K562 (cell line): ENCODE data around the gene MAD1L1. TPM values are rescaled to one million over a fixed set of nuclear protein-coding genes. Genes with fewer than 3 reads are reported as not detected.
"Not testable (repeated sequence)": the region's sequence is repeated elsewhere in the genome, so short reads cannot be mapped to it uniquely, and the experiment has no call there.

Experiments
- ATAC-seq: fragments of 200-7000 bp; cut with Tn5 transposase; 3 replicates; pipeline ENCODE4 v1.9.1; 2020; ENCODE audit warnings: moderate library complexity
- BruUV-seq: library from RNA; stranded (reverse); fragments of 400-500 nt; replicated peaks from 2 replicates; lab custom pipeline; 2021; lab: Mats Ljungman, UMichigan
- CTCF ChIA-PET: fragments of 300-600 bp; formaldehyde crosslinking; extraction: SDS; loops from one replicate; lab custom pipeline; 2021; ENCODE audit warnings: low intra/inter-chr PET ratio; lab: Yijun Ruan, JAX
- POLR2A ChIA-PET: fragments of 300-600, 350-650 bp; sonication (Branson Sonifier 250); formaldehyde crosslinking; extraction: SDS; loops from one replicate; lab custom pipeline; 2021; ENCODE audit warnings: antibody characterized with exemption, inconsistent platforms; lab: Yijun Ruan, JAX
- DNase-seq, 4 experiments: peaks; one replicate each; pipeline versions ENCODE4 v3.0.0 to v3.0.0-alpha.2; 2011 to 2018; ENCODE audit warnings: low spot score in 3 of 4, mixed read lengths in 3 of 4; ENCODE audit errors: extremely low read depth in 1 of 4
- FAIRE-seq: peaks from 2 replicates; lab custom pipeline; 2011; peaks lifted over from hg19 to GRCh38; lab: Jason Lieb, UNC
- H2AFZ ChIP-seq: 2 replicates; pipeline ENCODE4 v1.6.0; 2011; ENCODE audit warnings: low read depth, low read length, control low read depth, inconsistent platforms
- H3K27ac ChIP-seq: fragments of 200-600 bp; 3 replicates; pipeline ENCODE4 v1.8.0; 2011; ENCODE audit warnings: low read depth, mild to moderate bottlenecking, control low read depth, inconsistent platforms, low read length, moderate library complexity, mixed read lengths; ENCODE audit errors: extremely low read depth
- H3K27me3 ChIP-seq, 2 experiments: fragments of 300-600 bp in 1 of 2; 2 replicates in 1 of 2; 3 replicates in 1 of 2; pipeline versions ENCODE4 v1.6.0 to v1.8.0; 2011; ENCODE audit warnings: inconsistent platforms in 2 of 2, low read length in 2 of 2, mild to moderate bottlenecking in 1 of 2, mixed read lengths in 1 of 2, moderate library complexity in 1 of 2; ENCODE audit not compliant: control insufficient read depth in 2 of 2, insufficient read depth in 2 of 2
- H3K36me3 ChIP-seq: fragments of 300-600 bp; 3 replicates; pipeline ENCODE4 v1.8.0; 2011; ENCODE audit warnings: mild to moderate bottlenecking, low read length, inconsistent platforms; ENCODE audit not compliant: control insufficient read depth, insufficient read depth
- H3K4me1 ChIP-seq, 2 experiments: fragments of 200-600 bp in 1 of 2; replicated peaks in 1 of 2; 2 replicates in 1 of 2; 3 replicates in 1 of 2; pipeline versions ENCODE4 v1.5.1 to v1.8.0; 2011; ENCODE audit warnings: inconsistent platforms in 2 of 2, low read length in 2 of 2, mild to moderate bottlenecking in 1 of 2, mixed read lengths in 1 of 2, moderate library complexity in 1 of 2; ENCODE audit not compliant: control insufficient read depth in 2 of 2, insufficient read depth in 2 of 2
- H3K4me2 ChIP-seq: 2 replicates; pipeline ENCODE4 v1.6.1; 2011; ENCODE audit warnings: low read length, control low read depth, inconsistent platforms, mixed read lengths; ENCODE audit not compliant: insufficient read depth
- H3K4me3 ChIP-seq: fragments of 200-600 bp; sonication (generic), shearing (Covaris generic); 2 replicates; pipeline ENCODE4 v1.5.1; 2016; ENCODE audit warnings: control low read depth, inconsistent platforms
- H3K79me2 ChIP-seq: fragments of 200-600 bp; 3 replicates; pipeline ENCODE4 v1.8.0; 2011; ENCODE audit warnings: low read length, inconsistent platforms; ENCODE audit not compliant: control insufficient read depth, insufficient read depth
- H3K9ac ChIP-seq, 2 experiments: 2 replicates each; pipeline versions ENCODE4 v1.6.0 to v1.6.1; 2011; ENCODE audit warnings: low read depth in 2 of 2, low read length in 2 of 2, control low read depth in 1 of 2, inconsistent platforms in 1 of 2, mild to moderate bottlenecking in 1 of 2, mixed read lengths in 1 of 2; ENCODE audit not compliant: insufficient read depth in 1 of 2
- H3K9me1 ChIP-seq: one replicate; pipeline ENCODE4 v1.6.0; 2011; ENCODE audit warnings: inconsistent platforms, mild to moderate bottlenecking, low read length, moderate library complexity; ENCODE audit not compliant: control insufficient read depth, insufficient read depth
- H3K9me3 ChIP-seq: replicated peaks from 2 replicates; pipeline ENCODE4 v1.5.1; 2011; ENCODE audit warnings: low read depth, low read length, inconsistent platforms; ENCODE audit not compliant: control insufficient read depth, insufficient read depth
- H4K20me1 ChIP-seq: replicated peaks from 2 replicates; pipeline ENCODE4 v1.6.1; 2011; ENCODE audit warnings: low read length, inconsistent platforms, mixed read lengths; ENCODE audit not compliant: control insufficient read depth, insufficient read depth
- CBX3 ChIP-seq, 2 experiments: IDR thresholded peaks; 1 replicate in 1 of 2; 2 replicates in 1 of 2; pipeline ENCODE4 v1.6.1; 2012; ENCODE audit warnings: inconsistent platforms in 2 of 2, low read length in 2 of 2, borderline replicate concordance in 1 of 2, control low read depth in 1 of 2
- CBX5 ChIP-seq: IDR thresholded peaks from 2 replicates; pipeline ENCODE4 v1.6.1; 2014; ENCODE audit warnings: low read depth, borderline replicate concordance
- TRIM28 ChIP-seq: fragments of 450-650 bp; IDR thresholded peaks from 2 replicates; pipeline ENCODE4 v1.6.1; 2017
- WGBS: fragments of 100-300 bp; shearing (Covaris generic); methylation state at CpG from one replicate; pipeline ENCODE4 v1.1.6; 2016; ENCODE audit warnings: low coverage, mixed read lengths; ENCODE audit not compliant: insufficient coverage; ENCODE audit errors: missing lambda C conversion rate; 5-methylcytosine and 5-hydroxymethylcytosine counted together
- in situ Hi-C: fragments of 300-500 bp; cut with MboI; formaldehyde crosslinking; loops from 4 replicates; pipeline ENCODE4 v1.15.0; 2018; ENCODE audit warnings: inconsistent platforms, mixed read lengths
- intact Hi-C: fragments of 100-400 bp; cut with micrococcal nuclease; formaldehyde crosslinking; loops from 2 replicates; pipeline ENCODE4 v1.14.2; 2022
- polyA plus RNA-seq, 8 experiments: library from polyadenylated mRNA; depleted of rRNA in 4 of 8; stranded (reverse) in 5 of 8; unstranded in 3 of 8; fragments of >200 nt; fragmentation: Nextera tagmentation in 2 of 8; fragmentation: Illumina TruSeq in 1 of 8; extraction: Ambion mirVana in 2 of 8; extraction: Trizol in 1 of 8; gene quantifications; 2 replicates each; pipeline versions ENCODE4 v1.2.1 to v1.2.3, GENCODE V29; 2011 to 2014; ENCODE audit warnings: inconsistent platforms in 1 of 8, missing spikeins in 1 of 8
- total RNA-seq, 7 experiments: library from RNA; depleted of rRNA in 6 of 7; stranded (reverse); fragments of >200 nt in 6 of 7; fragmentation: Illumina TruSeq in 2 of 7; extraction: Trizol in 2 of 7; gene quantifications; 2 replicates each; pipeline versions ENCODE4 v1.2.1 to v1.2.3, GENCODE V29; 2011 to 2021; ENCODE audit warnings: low replicate concordance in 1 of 7

The MAD1L1 gene
- total and polyA plus RNA-seq, 9 of the 15 experiments (the other 6 are each of a cell fraction or from before 2014, with no cell fraction given) = 1.7 to 89.7 (median 18.0) TPM

GRCh38 chr7:1831471-1831870 lies 401.3 kb downstream of the MAD1L1 start:
- H3K9me3 ChIP-seq, H2AFZ ChIP-seq, ATAC-seq, H4K20me1 ChIP-seq, H3K4me1 ChIP-seq, FAIRE-seq, H3K4me2 ChIP-seq, H3K27me3 ChIP-seq, H3K79me2 ChIP-seq, POLR2A ChIA-PET, H3K4me3 ChIP-seq, CTCF ChIA-PET, H3K9me1 ChIP-seq, H3K36me3 ChIP-seq, H3K27ac ChIP-seq, H3K9ac ChIP-seq, in situ Hi-C loops, DNase-seq, intact Hi-C loops: not testable (repeated sequence)
- TSS peak; percentile 21 for BruUV-seq
- 69% methylated on average over 4 of the region's 4 CpGs for whole genome bisulfite sequencing

GRCh38 chr7:1829668-1830067 lies 403.1 kb downstream of the MAD1L1 start:
- DNase-seq, FAIRE-seq, H4K20me1 ChIP-seq, ATAC-seq, H3K36me3 ChIP-seq, H3K4me1 ChIP-seq, H3K9me1 ChIP-seq, BruUV-seq, intact Hi-C loops, H3K4me3 ChIP-seq, H2AFZ ChIP-seq, CTCF ChIA-PET, H3K9ac ChIP-seq, H3K9me3 ChIP-seq, H3K4me2 ChIP-seq, H3K79me2 ChIP-seq, H3K27me3 ChIP-seq, in situ Hi-C loops, H3K27ac ChIP-seq: not testable (repeated sequence)
- 0 out of 2 replicates have a peak, but pooled peaks have one; percentile 55 for TF ChIP-seq CBX5
- TF ChIP-seq CBX3 (IDR thresholded peaks at IDR 0.05; ENCODE audit: borderline replicate concordance in 1 of 2, low read length in 2 of 2) = peak in 1 of 2 experiments; percentile 62; a peak in 1 of 3 replicates
- TF ChIP-seq TRIM28 = 0 out of 2 replicates have a peak, but pooled peaks have one; percentile 27
- 62% methylated on average over 1 of the region's 1 CpG for WGBS
- POLR2A ChIA-PET = interaction anchor here (0.6 kb wide), 1 partner anchor 29 kb away, joined by 3 read pairs; no protein-coding TSS in a partner anchor
